Measurements from ENCODE around the gene CBX5.
"Not testable (repeated sequence)": the region's sequence is repeated elsewhere in the genome, so short reads cannot be mapped to it uniquely, and the experiment has no call there.

Gene CBX5

DNA sequence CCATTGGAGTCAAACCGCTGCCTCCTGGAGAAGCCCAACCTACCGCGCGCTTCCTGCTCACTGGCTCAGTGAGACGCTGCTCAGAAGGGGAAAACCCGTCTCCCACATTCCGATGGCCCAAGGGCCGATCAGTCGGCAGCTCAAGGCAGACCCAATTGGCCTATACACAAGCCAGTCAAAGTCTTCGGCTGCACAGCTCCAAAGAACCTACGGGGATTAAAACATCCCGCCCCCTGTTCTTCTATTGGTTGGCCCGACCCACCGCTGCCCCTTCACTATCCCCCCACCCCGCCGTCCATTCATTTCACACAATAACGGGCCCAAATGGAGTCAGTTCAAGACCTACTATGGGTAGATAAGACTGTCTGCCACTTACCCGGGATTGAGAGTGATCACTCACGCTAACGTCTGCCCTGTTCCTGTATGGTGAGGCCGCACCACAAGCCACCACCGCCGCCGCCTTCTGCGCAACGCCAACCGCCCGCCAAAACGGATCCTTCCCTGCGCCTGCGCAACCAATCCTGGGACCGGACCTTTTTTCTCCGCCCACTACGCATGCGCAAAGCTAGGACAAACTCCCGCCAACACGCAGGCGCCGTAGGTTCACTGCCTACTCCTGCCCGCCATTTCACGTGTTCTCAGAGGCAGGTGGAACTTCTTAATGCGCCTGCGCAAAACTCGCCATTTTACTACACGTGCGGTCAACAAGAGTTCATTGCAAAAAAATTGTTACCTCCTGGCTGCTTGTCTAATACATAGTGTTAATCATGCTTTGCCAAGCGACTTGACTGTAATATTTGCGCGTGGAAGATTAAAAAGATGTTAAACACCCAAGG is at the start of gene CBX5:
Gene CBX5, minus strand, starts transcription at position 491 of the 836 bp plus-strand sequence. CDS start 22,472 bp downstream, outside the sequence.
- DNase-seq (ENCODE audit: low spot score) = peak; percentile 100

DNA sequence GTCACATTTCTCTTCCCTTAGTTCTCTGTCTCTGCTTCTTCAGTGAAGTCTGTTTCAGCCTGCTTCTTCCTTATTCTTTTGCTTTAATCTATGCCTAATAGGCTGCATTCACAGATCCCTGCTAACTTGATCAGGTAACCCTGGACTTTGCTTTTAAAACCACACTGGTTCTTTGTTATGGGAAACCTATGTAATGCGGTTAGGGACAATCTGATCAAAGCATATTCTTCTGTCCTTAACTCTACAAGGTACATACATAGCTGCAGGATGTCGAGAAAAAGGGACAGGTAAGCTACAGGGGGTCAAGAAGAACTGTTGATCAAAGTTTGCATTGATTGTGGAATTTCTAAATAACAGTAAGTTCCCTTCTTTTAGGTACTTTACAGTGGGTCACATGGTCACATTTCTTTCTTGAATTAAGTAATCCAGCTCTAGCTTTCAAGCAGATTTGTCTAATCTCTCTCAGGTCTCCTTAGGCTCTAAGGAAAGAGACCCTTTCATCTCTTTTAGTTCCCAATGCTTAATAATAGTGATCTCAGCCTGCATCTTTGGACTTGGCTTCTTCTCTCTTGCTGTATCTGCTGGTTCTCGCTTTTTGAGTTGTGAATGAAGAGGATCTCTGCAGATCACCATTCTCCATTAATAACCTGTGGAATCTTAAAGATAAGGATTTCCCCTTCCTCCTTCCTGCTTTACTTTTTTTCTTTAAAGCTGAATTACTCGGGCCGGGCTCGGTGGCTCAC is 48.8 kb upstream of the CBX5 start:
- DNase-seq (ENCODE audit: low spot score) = no peak

- DNase-seq (ENCODE audit: low spot score) = not testable (repeated sequence)
These were observed 45.7 kb upstream of the CBX5 start for GRCh38 chr12:54325442-54326109.

DNA sequence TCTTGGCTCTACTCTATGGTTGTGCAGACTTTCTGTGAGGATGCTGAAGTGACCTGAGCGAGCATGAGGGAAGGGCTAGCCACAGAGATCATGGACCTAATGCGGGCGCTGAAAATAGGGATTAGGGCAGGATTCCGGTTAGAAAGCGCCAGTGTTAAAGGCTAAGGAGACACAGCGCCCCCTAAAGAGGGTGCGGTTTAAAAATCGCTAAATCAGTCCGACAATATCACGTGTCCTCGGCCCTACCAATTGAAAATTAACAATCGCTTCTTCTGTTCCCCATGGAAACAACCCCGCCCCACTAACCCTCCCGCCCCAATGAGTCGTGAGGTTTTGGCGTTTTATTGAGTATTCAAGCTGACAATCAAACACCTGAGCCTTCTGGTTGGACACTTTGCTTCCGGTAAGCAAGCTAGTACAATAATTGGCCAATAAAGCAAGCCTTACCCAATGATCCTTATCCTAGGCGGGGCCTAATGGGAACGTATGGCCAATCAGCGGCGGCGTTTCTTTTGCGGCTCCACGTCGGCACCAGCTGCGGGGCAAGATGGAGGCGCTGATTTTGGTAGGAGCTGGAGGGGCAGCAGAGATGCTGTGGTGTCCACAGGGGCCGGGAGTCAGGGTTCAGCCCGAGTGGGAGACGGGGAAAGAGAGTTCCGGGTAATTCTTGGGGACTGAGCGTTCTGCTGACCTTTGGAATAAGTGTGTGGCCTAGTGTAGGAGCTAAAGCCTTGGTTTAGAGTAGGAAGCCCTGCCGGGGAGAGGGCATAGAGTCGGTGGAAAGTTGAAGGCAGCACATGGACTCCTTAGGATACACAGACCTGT is 44.9 kb upstream of the CBX5 start, which contains the start of gene COPZ1:
Gene COPZ1, plus strand, starts transcription at position 515 of the 825 bp plus-strand sequence. Its CDS starts 33 bp downstream, at position 548.
- peak; percentile 97 for DNase-seq (ENCODE audit: low spot score)

DNA sequence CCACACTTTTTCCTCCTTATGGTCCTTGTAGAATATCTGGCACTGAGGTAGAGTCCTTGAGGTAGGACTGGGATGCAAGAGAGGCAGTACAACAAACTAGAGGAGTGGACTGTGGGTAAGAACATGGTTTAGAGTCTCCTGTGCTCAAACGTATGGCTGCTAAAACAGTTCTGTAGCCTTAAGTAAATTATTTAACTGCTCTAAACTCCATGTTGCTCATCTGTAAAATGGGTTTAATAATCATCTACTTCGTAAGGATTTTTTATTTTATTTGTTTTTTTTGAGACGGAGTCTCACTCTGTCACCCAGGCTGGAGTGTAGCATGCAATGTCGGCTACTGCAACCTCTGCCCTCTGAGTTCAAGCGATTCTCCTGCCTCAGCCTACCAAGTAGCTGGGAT is 41.4 kb upstream of the CBX5 start:
- DNase-seq (ENCODE audit: low spot score) = no peak

DNA sequence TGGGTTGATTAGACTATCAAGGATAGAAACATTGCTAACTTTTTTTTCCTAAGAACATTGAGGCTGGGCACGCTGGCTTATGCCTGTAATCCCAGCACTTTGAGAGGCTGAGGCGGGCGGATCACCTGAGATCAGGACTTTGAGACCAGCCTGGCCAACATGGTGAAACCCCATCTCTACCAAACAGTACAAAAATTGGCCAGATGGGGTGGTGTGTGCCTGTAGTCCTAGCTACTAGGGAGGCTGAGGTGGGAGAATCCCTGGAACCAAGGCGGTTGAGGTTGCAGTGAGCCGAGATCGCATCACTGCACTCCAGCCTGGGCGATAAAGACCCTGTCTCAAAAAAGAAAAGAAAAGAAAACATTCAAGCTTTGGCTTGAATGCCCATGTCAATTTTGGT is 32.4 kb upstream of the CBX5 start:
- DNase-seq (ENCODE audit: low spot score) = not testable (repeated sequence)

GRCh38 chr12:54311051-54311450 is 31.1 kb upstream of the CBX5 start:
- no peak for DNase-seq (ENCODE audit: low spot score)

- DNase-seq (ENCODE audit: low spot score) = peak; percentile 10
These were observed 27.2 kb upstream of the CBX5 start for GRCh38 chr12:54306925-54307741.

- DNase-seq (ENCODE audit: low spot score) = peak; percentile 11
These were observed 24.4 kb upstream of the CBX5 start for GRCh38 chr12:54304187-54304810.

DNA sequence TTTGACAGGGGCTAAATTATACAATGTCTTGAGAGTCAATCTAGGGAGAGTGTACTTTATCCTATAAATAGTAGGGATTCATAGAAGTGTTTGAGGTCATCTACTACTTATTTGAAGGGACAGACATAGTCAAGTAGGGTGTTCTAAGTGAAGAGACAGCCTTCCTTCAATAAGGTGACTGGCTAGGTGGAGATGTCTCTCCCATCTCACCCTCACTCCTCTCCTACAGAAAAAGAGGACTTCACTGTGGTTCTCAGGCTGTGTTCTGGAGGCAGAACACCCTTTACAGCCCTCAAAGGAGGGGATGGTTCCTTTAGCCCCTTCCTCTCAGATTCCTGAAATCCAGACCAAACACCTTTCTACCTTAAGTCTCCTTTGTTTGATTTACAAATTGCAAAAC is 23.7 kb upstream of the CBX5 start:
- no peak for DNase-seq (ENCODE audit: low spot score)

DNA sequence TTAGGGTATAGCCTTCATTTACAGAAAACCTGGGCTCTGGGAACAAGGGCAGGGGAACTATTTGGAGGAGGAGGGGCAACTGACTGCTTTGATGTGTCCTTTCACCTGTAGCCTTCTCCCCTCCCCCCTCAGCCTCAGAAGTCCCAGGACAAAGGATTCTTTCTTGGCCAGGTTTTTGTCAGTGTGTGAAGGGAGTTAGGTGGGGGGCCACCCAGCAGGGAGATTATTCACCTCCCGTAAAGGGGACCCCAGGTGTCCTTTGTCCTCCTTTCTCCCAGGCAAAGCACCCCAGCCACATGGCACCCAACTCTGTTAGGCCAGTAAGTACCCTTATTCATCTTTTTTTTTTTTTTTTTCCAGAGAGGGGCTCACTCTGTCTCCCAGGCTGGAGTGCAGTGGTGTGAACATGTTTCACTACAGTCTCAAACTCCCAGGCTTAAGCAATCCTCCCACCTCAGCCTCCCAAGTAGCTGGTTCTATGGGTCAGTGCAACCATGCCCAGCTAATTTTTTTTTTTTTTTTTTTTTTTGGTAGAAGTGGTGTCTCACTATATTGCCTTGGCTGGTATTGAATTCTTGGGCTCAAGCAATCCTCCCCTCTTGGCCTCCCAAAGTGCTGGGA is 21.6 kb upstream of the CBX5 start:
- DNase-seq (ENCODE audit: low spot score) = no peak

DNA sequence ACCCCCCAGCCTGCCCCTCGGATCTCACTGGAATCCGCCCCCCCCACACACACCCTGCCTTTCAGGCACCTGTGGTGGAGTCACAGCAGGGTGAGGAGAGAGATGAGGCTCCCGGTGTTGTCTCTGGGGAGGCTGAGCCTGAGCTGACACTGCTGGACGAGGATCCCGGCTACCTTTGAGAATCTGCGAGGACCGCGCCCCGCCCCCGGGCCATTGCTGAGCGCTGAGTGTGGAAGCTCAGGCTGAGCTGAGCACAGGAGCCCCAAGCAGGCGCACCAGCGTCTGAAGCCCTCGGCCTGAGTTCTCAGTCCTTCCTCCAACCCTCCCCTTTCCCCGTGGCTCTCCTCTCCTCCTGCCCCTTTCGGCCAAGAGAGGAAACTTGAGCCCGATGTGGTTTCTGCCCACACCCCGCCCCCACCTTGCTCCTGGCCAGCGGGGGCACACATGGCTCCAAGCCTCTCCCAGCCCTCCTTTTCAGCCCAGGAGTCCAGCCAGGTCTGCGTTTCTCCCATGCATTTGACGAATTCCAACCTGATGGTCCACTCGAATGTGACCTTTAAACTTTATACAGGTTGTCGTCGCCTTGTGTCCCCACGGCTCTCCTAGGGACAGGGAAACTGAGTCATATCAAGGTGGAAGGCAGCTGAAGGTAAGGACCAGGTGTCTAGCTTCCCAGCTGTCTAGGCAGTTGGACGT is 21.0 kb upstream of the CBX5 start, which contains the start of gene NFE2:
Gene NFE2, minus strand, starts transcription at position 284 of the 696 bp plus-strand sequence. CDS start 5,767 bp downstream, outside the sequence.
- DNase-seq (ENCODE audit: low spot score) = peak; percentile 14

DNA sequence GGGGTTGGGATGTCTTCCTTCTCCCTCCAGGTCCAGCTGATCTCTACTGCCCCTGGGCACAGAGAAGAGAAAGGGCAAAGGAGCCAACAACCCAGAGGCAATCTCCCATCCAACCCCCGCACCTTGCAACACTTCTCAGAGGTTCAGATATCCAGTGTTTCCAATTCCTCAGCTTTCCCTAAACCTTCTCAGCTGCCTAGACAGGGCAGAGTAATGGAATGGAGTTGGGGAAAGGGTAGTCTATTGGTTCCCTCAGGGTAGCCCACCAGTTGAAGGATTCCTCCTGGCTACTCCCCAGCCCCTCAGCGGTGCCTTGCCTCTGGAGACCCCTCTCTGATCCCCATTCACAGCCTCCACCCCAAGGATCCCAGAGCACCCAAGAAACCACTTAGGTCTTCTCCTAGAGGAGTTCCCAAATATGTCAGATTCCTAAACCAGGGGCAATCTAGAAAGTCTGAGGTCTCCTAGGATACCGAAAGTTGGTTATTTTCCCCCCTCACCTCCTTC is 20.4 kb upstream of the CBX5 start:
- no peak for DNase-seq (ENCODE audit: low spot score)

GRCh38 chr12:54299515-54300224 is 19.7 kb upstream of the CBX5 start:
- no peak for DNase-seq (ENCODE audit: low spot score)

- DNase-seq (ENCODE audit: low spot score) = no peak
These were observed 19.0 kb upstream of the CBX5 start for GRCh38 chr12:54298904-54299303.

- no peak for DNase-seq (ENCODE audit: low spot score)
These were observed 16.6 kb upstream of the CBX5 start for GRCh38 chr12:54296393-54297099.

GRCh38 chr12:54294953-54295566 is 15.1 kb upstream of the CBX5 start:
- no peak for DNase-seq (ENCODE audit: low spot score)

All from CD4-positive, alpha-beta T cell treated with Interleukin-6 at 100 ng/mL for 8 hours (primary cell).